Lower lobe of right lung (tissue), 2 donors: ENCODE measurements around the gene EIF3L. TPM values are rescaled to one million over a fixed set of nuclear protein-coding genes. Genes with fewer than 3 reads are reported as not detected.
A peak's percentile ranks its signal among the peaks of the same experiment; 100 is the strongest.

ENCODE experiments used
- ATAC-seq, 2 donors: fragments of 200-7000 bp; cut with Tn5 transposase; one replicate each; pipeline ENCODE4 v1.9.1; 2020 to 2022; ENCODE audit warnings: mild to moderate bottlenecking in 2 of 2, moderate library complexity in 2 of 2
- DNase-seq: peaks from one replicate; pipeline ENCODE4 v3.0.0-alpha.2; 2020
- H3K27ac ChIP-seq: fragments of 200-600 bp; one replicate; pipeline ENCODE4 v1.8.0; 2022
- H3K27me3 ChIP-seq: fragments of 200-600 bp; one replicate; pipeline ENCODE4 v1.8.0; 2022; ENCODE audit warnings: low read depth
- H3K36me3 ChIP-seq: fragments of 200-600 bp; one replicate; pipeline ENCODE4 v1.8.0; 2022; ENCODE audit warnings: mild to moderate bottlenecking
- H3K4me1 ChIP-seq: fragments of 200-600 bp; one replicate; pipeline ENCODE4 v1.8.0; 2022
- H3K4me3 ChIP-seq: fragments of 200-600 bp; one replicate; pipeline ENCODE4 v1.8.0; 2022; ENCODE audit warnings: mild to moderate bottlenecking
- H3K9me3 ChIP-seq: fragments of 200-600 bp; one replicate; pipeline ENCODE4 v1.8.0; 2022
- intact Hi-C: fragments of 100-400 bp; cut with DNase I; formaldehyde crosslinking; loops from one replicate; pipeline ENCODE4 v1.11.0; 2022
- total RNA-seq: library from RNA; stranded (reverse); fragmentation: NEBNext Ultra II Directional; extraction: Animal tissue kit (Norgen Biotek cat#: 25700); gene quantifications from one replicate; pipeline ENCODE4 v1.2.1, GENCODE V29; 2021
- TF ChIP-seq, protein P1 (sequence below): fragments of 200-600 bp; IDR thresholded peaks from one replicate; pipeline ENCODE4 v1.8.0; 2022; ENCODE audit warnings: antibody characterized with exemption, mild to moderate bottlenecking
- donor health status: DM: no; HTN: yes; CAD: no; lungs with severe emphysema.

Gene EIF3L
- total RNA-seq, 1 donor from 2014 or later, result 385 TPM

GRCh38 chr22:37897807-37898206 lies 48.6 kb downstream of the EIF3L start:
- H3K4me3 ChIP-seq, result no peak overlapping the region
- H3K4me1 ChIP-seq, result peaks cover 57% of the 10 kb centered on the region
- TF ChIP-seq, protein P1, sequence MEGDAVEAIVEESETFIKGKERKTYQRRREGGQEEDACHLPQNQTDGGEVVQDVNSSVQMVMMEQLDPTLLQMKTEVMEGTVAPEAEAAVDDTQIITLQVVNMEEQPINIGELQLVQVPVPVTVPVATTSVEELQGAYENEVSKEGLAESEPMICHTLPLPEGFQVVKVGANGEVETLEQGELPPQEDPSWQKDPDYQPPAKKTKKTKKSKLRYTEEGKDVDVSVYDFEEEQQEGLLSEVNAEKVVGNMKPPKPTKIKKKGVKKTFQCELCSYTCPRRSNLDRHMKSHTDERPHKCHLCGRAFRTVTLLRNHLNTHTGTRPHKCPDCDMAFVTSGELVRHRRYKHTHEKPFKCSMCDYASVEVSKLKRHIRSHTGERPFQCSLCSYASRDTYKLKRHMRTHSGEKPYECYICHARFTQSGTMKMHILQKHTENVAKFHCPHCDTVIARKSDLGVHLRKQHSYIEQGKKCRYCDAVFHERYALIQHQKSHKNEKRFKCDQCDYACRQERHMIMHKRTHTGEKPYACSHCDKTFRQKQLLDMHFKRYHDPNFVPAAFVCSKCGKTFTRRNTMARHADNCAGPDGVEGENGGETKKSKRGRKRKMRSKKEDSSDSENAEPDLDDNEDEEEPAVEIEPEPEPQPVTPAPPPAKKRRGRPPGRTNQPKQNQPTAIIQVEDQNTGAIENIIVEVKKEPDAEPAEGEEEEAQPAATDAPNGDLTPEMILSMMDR, result no peak
- no peak for DNase-seq
- H3K27ac ChIP-seq, result no peak overlapping the region
- intact Hi-C loops, result no loop called here
- H3K27me3 ChIP-seq, result no peaks in the 10 kb centered on the region
- ATAC-seq, result no peak
- no peaks in the 10 kb centered on the region for H3K36me3 ChIP-seq
- no peaks in the 10 kb centered on the region for H3K9me3 ChIP-seq

DNA sequence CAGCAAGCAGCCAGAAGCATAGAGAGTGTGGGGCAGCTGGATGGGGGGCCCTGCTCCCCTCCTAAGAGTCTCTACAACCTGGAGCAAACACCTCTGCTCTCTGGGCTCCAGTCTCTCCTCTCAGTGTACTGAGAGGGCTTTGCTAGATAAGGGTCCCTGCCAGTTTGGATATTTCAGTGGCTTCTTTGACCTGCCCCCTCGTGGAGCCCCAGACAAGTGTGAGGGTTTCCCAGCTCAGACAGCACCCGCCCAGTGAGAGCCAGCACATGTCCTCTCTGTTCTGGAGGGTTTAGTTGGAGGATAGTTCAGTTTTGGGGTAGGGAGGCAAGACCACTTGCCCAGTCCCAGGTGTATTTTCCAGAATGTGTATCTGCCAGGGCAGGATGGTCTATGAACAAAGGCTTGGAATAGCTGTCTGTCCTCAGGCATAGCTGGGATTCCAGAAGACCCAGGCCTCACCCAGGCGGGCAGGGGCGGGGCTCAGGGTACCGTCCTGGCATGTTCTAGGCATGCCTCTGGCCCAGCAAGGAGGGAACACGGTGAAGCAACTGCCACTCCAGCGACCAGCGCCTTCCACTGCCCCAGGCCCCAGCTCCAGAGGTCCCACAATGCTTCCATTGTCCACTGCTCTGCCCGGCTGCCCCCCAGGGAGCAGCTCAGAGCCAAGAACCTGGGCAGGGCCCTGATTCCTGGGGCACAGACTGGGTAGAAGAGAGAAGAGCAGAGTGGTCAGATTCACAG lies 49.4 kb downstream of the EIF3L start:
- peak; percentile 71 for DNase-seq

GRCh38 chr22:37904572-37905533 lies 55.6 kb downstream of the EIF3L start:
- no peak overlapping the region for H3K4me3 ChIP-seq
- no peak for DNase-seq

More for the DNA sequence above, 49.4 kb downstream of the EIF3L start:
- no peak overlapping the region for H3K27ac ChIP-seq
- H3K4me1 ChIP-seq, result peaks cover 49% of the 10 kb centered on the region
- ATAC-seq, result peak; percentile 55 to 69
- no peak overlapping the region for H3K4me3 ChIP-seq
- H3K36me3 ChIP-seq, result no peaks in the 10 kb centered on the region
- no peaks in the 10 kb centered on the region for H3K9me3 ChIP-seq
- no peaks in the 10 kb centered on the region for H3K27me3 ChIP-seq
- TF ChIP-seq, protein P1, result no peak
- intact Hi-C loops, result no loop called here

DNA sequence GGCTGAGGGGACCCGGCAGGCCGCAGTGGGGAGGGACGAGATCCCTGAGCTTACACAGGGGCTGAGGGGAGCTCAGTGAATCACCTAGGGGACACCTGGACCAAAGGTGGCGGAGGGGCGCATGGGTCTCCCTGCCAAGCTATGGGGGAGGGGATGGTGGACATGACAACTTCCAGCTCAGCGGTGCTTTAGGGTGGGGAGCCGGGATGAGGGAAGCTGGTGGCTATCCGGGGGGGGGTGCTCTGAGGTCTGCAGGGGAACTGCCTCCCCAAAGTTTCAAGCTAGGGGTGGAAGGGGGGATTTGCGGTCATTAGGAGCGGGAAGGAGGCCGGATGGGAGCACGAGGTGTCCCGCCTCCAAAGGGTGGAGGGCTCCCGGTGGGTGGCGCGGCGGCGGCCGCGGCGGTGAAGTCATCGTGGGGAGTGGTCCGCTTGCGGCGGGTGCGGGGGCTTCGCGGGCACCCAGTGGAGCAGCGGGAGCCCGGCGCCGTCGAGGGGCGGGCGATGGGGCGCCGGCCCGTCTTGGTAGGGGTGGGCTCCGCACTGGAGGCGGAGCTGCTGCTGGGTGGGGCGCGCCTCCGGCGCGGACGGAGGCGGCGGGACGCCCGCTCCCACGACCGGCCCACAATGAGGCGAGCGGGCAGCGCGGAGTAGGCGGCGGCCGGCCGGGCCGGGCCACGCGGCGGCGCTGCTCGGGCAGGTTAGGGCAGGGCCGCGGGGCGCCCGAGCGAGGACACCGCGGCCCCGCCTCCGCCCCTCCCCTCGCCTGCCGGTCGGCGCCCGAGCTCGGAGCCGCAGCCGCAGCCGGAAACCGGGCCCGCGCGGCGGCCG lies 56.5 kb downstream of the EIF3L start, which contains the start of gene MICALL1:
MICALL1 (plus strand) TSS at position 764 of the 830 bp plus-strand sequence. CDS start 126 bp downstream, outside the sequence.
- intact Hi-C loops, result no loop called here
- H3K9me3 ChIP-seq, result no peaks in the 10 kb centered on the region
- peak; percentile 84 for DNase-seq

More at GRCh38 chr22:37904572-37905533, 55.6 kb downstream of the EIF3L start:
- H3K27ac ChIP-seq, result peak overlapping the region; percentile 76
- no peaks in the 10 kb centered on the region for H3K9me3 ChIP-seq
- TF ChIP-seq, protein P1, result no peak
- peak; percentile 28 to 52 for ATAC-seq
- no peaks in the 10 kb centered on the region for H3K27me3 ChIP-seq
- intact Hi-C loops, result no loop called here
- H3K4me1 ChIP-seq, result peaks cover 29% of the 10 kb centered on the region
- H3K36me3 ChIP-seq, result no peaks in the 10 kb centered on the region

More for the DNA sequence above, 56.5 kb downstream of the EIF3L start, which contains the start of gene MICALL1:
- Histone ChIP-seq H3K36me3 (no peaks in the 10 kb centered on the region), H3K4me3 (peak within 1 kb of the TSS; percentile 68), H3K27me3 (no peaks in the 10 kb centered on the region), H3K4me1 (peaks cover 25% of the 10 kb centered on the region), H3K27ac (peak within 1 kb of the TSS; percentile 76)
- ATAC-seq, result peak; percentile 92 to 93
- TF ChIP-seq, protein P1, result peak; percentile 8
